Rectal smooth muscle tissue (tissue), 1 donor: ENCODE data around the gene SLC35B4.

Source experiments
- H3K27ac ChIP-seq: one replicate; pipeline ENCODE4 v1.7.0; 2013; ENCODE audit warnings: low read depth, low read length, inconsistent platforms
- H3K27me3 ChIP-seq: one replicate; pipeline ENCODE4 v1.7.0; 2013; ENCODE audit warnings: low read length; ENCODE audit not compliant: control insufficient read depth, insufficient read depth
- H3K36me3 ChIP-seq: one replicate; pipeline ENCODE4 v1.7.0; 2013; ENCODE audit warnings: low read length; ENCODE audit not compliant: control insufficient read depth, insufficient read depth
- H3K4me1 ChIP-seq: one replicate; pipeline ENCODE4 v1.7.0; 2013; ENCODE audit warnings: low read length; ENCODE audit not compliant: control insufficient read depth, insufficient read depth
- H3K4me3 ChIP-seq: one replicate; pipeline ENCODE4 v1.7.0; 2013; ENCODE audit warnings: low read length
- H3K9ac ChIP-seq: one replicate; pipeline ENCODE4 v1.7.0; 2013; ENCODE audit warnings: low read length

Gene SLC35B4

GRCh38 chr7:134280508-134280907, 36.2 kb downstream of the SLC35B4 start:
- no peak overlapping the region for H3K9ac ChIP-seq
- H3K4me1 ChIP-seq: no peaks in the 10 kb centered on the region
- H3K27me3 ChIP-seq: no peaks in the 10 kb centered on the region
- no peak overlapping the region for H3K4me3 ChIP-seq
- H3K27ac ChIP-seq: no peak overlapping the region
- H3K36me3 ChIP-seq: no peaks in the 10 kb centered on the region

GRCh38 chr7:134279898-134280297, 36.8 kb downstream of the SLC35B4 start:
- Histone ChIP-seq H3K27me3 (no peaks in the 10 kb centered on the region), H3K36me3 (no peaks in the 10 kb centered on the region), H3K9ac (no peak overlapping the region)

GRCh38 chr7:134279336-134279735, 37.4 kb downstream of the SLC35B4 start:
- Histone ChIP-seq H3K36me3 (no peaks in the 10 kb centered on the region), H3K27me3 (no peaks in the 10 kb centered on the region), H3K4me1 (no peaks in the 10 kb centered on the region), H3K27ac (no peak overlapping the region), H3K9ac (no peak overlapping the region), H3K4me3 (no peak overlapping the region)

More at GRCh38 chr7:134279898-134280297, 36.8 kb downstream of the SLC35B4 start:
- Histone ChIP-seq H3K4me1 (no peaks in the 10 kb centered on the region), H3K4me3 (no peak overlapping the region), H3K27ac (no peak overlapping the region)

- H3K36me3 ChIP-seq: no peaks in the 10 kb centered on the region
- H3K27ac ChIP-seq: no peak overlapping the region
- no peaks in the 10 kb centered on the region for H3K27me3 ChIP-seq
- no peaks in the 10 kb centered on the region for H3K4me1 ChIP-seq
- H3K4me3 ChIP-seq: no peak overlapping the region
- no peak overlapping the region for H3K9ac ChIP-seq
Observed at GRCh38 chr7:134278502-134279153, 38.1 kb downstream of the SLC35B4 start.

GRCh38 chr7:134276951-134277350, 39.8 kb downstream of the SLC35B4 start:
- no peak overlapping the region for H3K9ac ChIP-seq
- H3K27me3 ChIP-seq: no peaks in the 10 kb centered on the region
- no peak overlapping the region for H3K4me3 ChIP-seq
- no peaks in the 10 kb centered on the region for H3K36me3 ChIP-seq
- H3K4me1 ChIP-seq: no peaks in the 10 kb centered on the region
- no peak overlapping the region for H3K27ac ChIP-seq

- Histone ChIP-seq H3K27ac (no peak overlapping the region), H3K4me1 (no peaks in the 10 kb centered on the region), H3K27me3 (no peaks in the 10 kb centered on the region)
Observed at GRCh38 chr7:134262322-134262721, 54.4 kb downstream of the SLC35B4 start.

GRCh38 chr7:134255814-134256213, 60.9 kb downstream of the SLC35B4 start:
- Histone ChIP-seq H3K27me3 (no peaks in the 10 kb centered on the region), H3K27ac (no peak overlapping the region), H3K4me1 (no peaks in the 10 kb centered on the region), H3K9ac (no peak overlapping the region), H3K36me3 (no peaks in the 10 kb centered on the region), H3K4me3 (no peak overlapping the region)

More at GRCh38 chr7:134262322-134262721, 54.4 kb downstream of the SLC35B4 start:
- no peaks in the 10 kb centered on the region for H3K36me3 ChIP-seq
- H3K4me3 ChIP-seq: no peak overlapping the region
- H3K9ac ChIP-seq: no peak overlapping the region

- Histone ChIP-seq H3K4me3 (no peak overlapping the region), H3K36me3 (no peaks in the 10 kb centered on the region), H3K4me1 (no peaks in the 10 kb centered on the region), H3K9ac (no peak overlapping the region), H3K27me3 (no peaks in the 10 kb centered on the region), H3K27ac (no peak overlapping the region)
Observed at GRCh38 chr7:134254311-134254710, 62.4 kb downstream of the SLC35B4 start.

- Histone ChIP-seq H3K4me3 (no peak overlapping the region), H3K9ac (no peak overlapping the region), H3K4me1 (no peaks in the 10 kb centered on the region), H3K27ac (no peak overlapping the region), H3K36me3 (no peaks in the 10 kb centered on the region), H3K27me3 (no peaks in the 10 kb centered on the region)
Observed at GRCh38 chr7:134248196-134248595, 68.5 kb downstream of the SLC35B4 start.

- H3K36me3 ChIP-seq: no peaks in the 10 kb centered on the region
- no peak overlapping the region for H3K9ac ChIP-seq
- no peaks in the 10 kb centered on the region for H3K4me1 ChIP-seq
- no peak overlapping the region for H3K27ac ChIP-seq
- H3K27me3 ChIP-seq: no peaks in the 10 kb centered on the region
- H3K4me3 ChIP-seq: no peak overlapping the region
Observed at GRCh38 chr7:134246761-134247160, 70.0 kb downstream of the SLC35B4 start.

- H3K36me3 ChIP-seq: no peaks in the 10 kb centered on the region
- no peaks in the 10 kb centered on the region for H3K27me3 ChIP-seq
- H3K9ac ChIP-seq: no peak overlapping the region
- no peak overlapping the region for H3K4me3 ChIP-seq
- H3K4me1 ChIP-seq: no peaks in the 10 kb centered on the region
- H3K27ac ChIP-seq: no peak overlapping the region
Observed at GRCh38 chr7:134246347-134246746, 70.4 kb downstream of the SLC35B4 start.

- Histone ChIP-seq H3K4me3 (no peak overlapping the region), H3K36me3 (no peaks in the 10 kb centered on the region), H3K4me1 (no peaks in the 10 kb centered on the region), H3K27ac (no peak overlapping the region), H3K27me3 (no peaks in the 10 kb centered on the region), H3K9ac (no peak overlapping the region)
Observed at GRCh38 chr7:134245253-134245652, 71.5 kb downstream of the SLC35B4 start.
